Breast epithelium (tissue), 3 donors: Measurements from ENCODE around the gene NOL7.

Experiments
- POLR2A ChIP-seq: fragments of 450-650 bp; IDR thresholded peaks from one replicate; pipeline ENCODE4 v1.6.1; 2016; ENCODE audit warnings: antibody characterized with exemption, mild to moderate bottlenecking, moderate library complexity
- POLR2AphosphoS5 ChIP-seq, 3 donors: sonication (generic); formaldehyde crosslinking; IDR thresholded peaks; one replicate each; pipeline ENCODE4 v1.6.1; 2017; ENCODE audit warnings: antibody characterized with exemption in 3 of 3
- TF ChIP-seq, protein P1 (sequence below), 3 donors: fragments of 450-650 bp; IDR thresholded peaks; one replicate each; pipeline ENCODE4 v1.5.1; 2016 to 2017; ENCODE audit warnings: antibody characterized with exemption in 3 of 3, mild to moderate bottlenecking in 3 of 3, moderate library complexity in 3 of 3

DNA sequence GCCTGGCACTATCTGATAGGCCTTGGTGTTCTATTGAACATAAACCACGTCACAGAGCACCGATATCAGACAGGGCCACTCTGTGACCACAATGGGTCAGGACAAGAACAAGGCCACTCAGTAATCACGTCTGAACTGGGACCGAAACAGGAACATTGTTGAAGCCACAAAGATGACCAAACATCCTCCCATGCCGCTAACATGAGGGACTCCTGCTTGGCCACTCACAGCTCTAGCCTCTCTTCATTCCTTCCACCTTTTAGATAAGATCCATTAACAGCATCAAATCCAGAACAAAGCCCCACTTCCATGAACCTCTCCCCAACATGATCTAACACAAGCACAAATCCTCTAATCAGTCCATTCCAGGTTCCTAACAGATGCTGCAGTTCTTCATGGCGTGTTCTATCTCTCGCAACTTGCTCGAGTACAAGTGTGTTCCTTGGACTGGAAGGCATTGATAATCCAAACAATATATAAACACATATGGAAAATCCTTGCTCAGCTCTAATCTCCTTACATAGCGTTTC lies 33.4 kb upstream of the NOL7 start:
- no peak for TF ChIP-seq POLR2A
- TF ChIP-seq, protein P1, sequence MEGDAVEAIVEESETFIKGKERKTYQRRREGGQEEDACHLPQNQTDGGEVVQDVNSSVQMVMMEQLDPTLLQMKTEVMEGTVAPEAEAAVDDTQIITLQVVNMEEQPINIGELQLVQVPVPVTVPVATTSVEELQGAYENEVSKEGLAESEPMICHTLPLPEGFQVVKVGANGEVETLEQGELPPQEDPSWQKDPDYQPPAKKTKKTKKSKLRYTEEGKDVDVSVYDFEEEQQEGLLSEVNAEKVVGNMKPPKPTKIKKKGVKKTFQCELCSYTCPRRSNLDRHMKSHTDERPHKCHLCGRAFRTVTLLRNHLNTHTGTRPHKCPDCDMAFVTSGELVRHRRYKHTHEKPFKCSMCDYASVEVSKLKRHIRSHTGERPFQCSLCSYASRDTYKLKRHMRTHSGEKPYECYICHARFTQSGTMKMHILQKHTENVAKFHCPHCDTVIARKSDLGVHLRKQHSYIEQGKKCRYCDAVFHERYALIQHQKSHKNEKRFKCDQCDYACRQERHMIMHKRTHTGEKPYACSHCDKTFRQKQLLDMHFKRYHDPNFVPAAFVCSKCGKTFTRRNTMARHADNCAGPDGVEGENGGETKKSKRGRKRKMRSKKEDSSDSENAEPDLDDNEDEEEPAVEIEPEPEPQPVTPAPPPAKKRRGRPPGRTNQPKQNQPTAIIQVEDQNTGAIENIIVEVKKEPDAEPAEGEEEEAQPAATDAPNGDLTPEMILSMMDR (IDR thresholded peaks at IDR 0.05): no peak
- no peak for TF ChIP-seq POLR2AphosphoS5 (IDR thresholded peaks at IDR 0.05)
